ENCODE results near the gene ILKAP.

Gene ILKAP

GRCh38 chr2:238149841-238150572 is 53.5 kb downstream of the ILKAP start:
- no peak for DNase-seq

- DNase-seq, result no peak
Observed at GRCh38 chr2:238148981-238149380, 54.5 kb downstream of the ILKAP start.

GRCh38 chr2:238146884-238147544 is 56.5 kb downstream of the ILKAP start:
- peak; percentile 10 for DNase-seq

- no peak for DNase-seq
Observed at GRCh38 chr2:238145851-238146250, 57.6 kb downstream of the ILKAP start.

GRCh38 chr2:238145046-238145445 is 58.4 kb downstream of the ILKAP start:
- DNase-seq, result no peak

- no peak for DNase-seq
Observed at GRCh38 chr2:238144262-238144661, 59.2 kb downstream of the ILKAP start.

GRCh38 chr2:238143239-238143951 is 60.1 kb downstream of the ILKAP start:
- DNase-seq, result no peak

- DNase-seq, result no peak
Observed at GRCh38 chr2:238142382-238143205, 60.9 kb downstream of the ILKAP start.

GRCh38 chr2:238141541-238142318 is 61.8 kb downstream of the ILKAP start:
- no peak for DNase-seq

- no peak for DNase-seq
Observed at GRCh38 chr2:238140721-238141540, 62.6 kb downstream of the ILKAP start.

GRCh38 chr2:238140040-238140439 is 63.5 kb downstream of the ILKAP start:
- DNase-seq, result no peak

- DNase-seq, result peak; percentile 25
Observed at GRCh38 chr2:238139196-238140039, 64.1 kb downstream of the ILKAP start.

- DNase-seq, result peak; percentile 4
Observed at GRCh38 chr2:238138331-238139195, 64.9 kb downstream of the ILKAP start, which contains the start of gene KLHL30. TSS of gene KLHL30 (plus strand) at chr2:238138668. CDS start at chr2:238140755, 2,087 bp downstream.

- no peak for DNase-seq
Observed at GRCh38 chr2:238137885-238138284, 65.6 kb downstream of the ILKAP start.

- peak; percentile 48 for DNase-seq
Observed at GRCh38 chr2:238136820-238137537, 66.5 kb downstream of the ILKAP start.

- DNase-seq, result no peak
Observed at GRCh38 chr2:238135601-238136150, 67.8 kb downstream of the ILKAP start.

GRCh38 chr2:238134393-238134785 is 69.1 kb downstream of the ILKAP start:
- DNase-seq, result no peak
